GM12874 (cell line): ENCODE data around the gene SLC22A12.

Source experiments
- TF ChIP-seq, protein P1 (sequence below): IDR thresholded peaks from 2 replicates; pipeline ENCODE4 v1.5.1; 2011; ENCODE audit warnings: low read depth, mild to moderate bottlenecking, control low read depth, low read length, moderate library complexity; ENCODE audit not compliant: insufficient read depth

SLC22A12 gene

GRCh38 chr11:64643256-64643881 is 52.3 kb downstream of the SLC22A12 start:
- TF ChIP-seq, protein P1, sequence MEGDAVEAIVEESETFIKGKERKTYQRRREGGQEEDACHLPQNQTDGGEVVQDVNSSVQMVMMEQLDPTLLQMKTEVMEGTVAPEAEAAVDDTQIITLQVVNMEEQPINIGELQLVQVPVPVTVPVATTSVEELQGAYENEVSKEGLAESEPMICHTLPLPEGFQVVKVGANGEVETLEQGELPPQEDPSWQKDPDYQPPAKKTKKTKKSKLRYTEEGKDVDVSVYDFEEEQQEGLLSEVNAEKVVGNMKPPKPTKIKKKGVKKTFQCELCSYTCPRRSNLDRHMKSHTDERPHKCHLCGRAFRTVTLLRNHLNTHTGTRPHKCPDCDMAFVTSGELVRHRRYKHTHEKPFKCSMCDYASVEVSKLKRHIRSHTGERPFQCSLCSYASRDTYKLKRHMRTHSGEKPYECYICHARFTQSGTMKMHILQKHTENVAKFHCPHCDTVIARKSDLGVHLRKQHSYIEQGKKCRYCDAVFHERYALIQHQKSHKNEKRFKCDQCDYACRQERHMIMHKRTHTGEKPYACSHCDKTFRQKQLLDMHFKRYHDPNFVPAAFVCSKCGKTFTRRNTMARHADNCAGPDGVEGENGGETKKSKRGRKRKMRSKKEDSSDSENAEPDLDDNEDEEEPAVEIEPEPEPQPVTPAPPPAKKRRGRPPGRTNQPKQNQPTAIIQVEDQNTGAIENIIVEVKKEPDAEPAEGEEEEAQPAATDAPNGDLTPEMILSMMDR: no peak

DNA sequence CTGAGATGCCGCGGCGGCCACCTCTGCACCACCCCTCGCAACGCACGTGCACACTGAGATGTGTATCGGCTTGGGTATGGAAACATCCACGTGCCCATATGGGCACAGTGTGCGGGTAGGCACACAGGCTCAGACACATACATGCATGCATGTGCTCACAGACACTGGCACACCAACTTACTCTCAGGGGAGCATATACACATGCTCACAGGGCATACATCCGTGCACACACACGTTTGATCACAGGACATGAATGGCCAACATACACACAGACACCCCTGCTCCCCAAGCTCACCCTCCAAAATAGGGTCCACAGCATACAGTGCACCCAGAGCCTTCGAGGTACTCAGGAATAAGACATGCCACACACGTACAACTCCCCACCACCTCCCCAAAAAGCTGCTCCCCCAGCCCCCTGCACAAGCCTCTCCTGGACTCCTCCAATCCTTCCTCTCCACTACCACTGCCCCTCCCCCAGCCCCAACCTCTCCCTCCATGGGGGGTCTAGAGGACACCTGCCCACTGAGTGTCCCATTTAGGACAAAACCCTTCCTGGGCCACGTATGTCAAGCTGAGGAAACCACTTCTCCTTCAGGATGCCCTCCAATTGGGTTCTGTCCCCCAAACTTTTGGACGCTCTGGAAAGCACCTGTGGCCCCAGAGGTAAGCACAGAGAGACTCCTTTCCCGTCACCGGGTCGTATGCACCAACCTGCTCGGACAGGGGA is 53.1 kb downstream of the SLC22A12 start:
- TF ChIP-seq, protein P1: no peak

DNA sequence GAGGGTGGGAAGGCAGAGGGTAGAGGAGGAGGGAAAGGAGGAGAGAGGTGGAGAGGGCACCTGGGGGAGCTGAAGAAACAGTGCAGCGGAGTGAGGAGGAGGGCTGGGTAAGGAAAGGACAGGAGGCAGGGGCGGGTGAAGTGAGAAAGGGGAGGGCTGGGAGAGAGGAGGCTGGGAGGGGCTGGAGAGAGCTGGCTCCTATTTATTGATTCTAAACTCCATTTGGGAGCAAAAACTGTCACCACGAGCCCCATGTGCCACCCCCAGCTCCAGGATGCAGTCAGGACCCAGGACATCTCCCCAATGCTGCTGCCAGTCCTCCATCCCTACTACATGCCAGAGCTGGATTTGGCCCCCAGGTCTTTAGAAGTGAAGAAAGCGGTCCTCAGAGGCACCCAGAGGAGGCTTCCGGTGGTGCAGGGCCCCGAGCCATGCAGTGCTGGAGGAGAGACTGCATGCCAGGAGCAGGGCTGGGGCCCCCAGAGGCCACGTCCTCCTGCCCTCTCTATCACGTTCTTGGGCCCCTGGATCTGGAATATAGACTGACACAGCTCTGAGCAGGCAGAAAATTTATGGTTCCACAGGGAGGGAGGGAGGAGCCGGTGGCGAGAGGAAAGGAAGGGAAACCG is 53.7 kb downstream of the SLC22A12 start:
- TF ChIP-seq, protein P1: peak; percentile 24; the same call in 1 of the 2 replicates

DNA sequence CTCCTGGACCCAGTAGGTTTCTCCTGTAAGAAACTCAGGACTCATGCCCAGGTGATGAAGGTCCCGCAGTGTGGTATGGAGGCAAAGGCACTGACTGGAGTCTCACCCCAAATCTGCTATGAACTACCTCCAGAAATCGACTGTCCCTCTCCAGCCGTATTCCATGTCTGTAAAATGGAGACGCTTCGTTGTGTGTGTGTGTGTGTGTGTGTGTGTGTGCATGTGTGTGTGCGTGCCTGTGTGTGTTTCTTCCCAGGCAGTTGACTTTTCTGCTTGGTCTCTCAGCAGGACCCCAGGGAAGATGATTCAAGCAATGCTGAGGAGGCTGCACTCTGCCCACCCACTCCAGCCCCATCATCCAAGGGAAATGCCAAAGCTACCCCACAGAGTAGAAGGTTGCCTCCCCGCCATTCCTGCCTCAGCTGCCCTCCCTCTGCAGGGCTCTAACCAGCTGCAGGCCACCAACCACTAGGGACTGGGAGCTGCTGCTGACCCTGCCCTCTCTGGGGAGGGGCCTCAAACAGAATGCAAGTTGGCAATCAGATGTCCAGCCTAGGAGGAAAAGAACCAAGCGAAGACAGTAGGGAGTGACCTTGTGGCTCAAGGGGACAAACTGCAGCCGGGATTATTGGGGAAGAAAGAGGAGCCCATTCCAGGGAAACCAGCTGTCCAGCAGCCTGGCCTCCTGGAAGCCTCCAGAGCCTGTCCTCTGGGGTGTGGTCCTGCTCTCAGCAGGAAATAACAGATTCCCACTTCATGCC is 56.2 kb downstream of the SLC22A12 start:
- TF ChIP-seq, protein P1: no peak

DNA sequence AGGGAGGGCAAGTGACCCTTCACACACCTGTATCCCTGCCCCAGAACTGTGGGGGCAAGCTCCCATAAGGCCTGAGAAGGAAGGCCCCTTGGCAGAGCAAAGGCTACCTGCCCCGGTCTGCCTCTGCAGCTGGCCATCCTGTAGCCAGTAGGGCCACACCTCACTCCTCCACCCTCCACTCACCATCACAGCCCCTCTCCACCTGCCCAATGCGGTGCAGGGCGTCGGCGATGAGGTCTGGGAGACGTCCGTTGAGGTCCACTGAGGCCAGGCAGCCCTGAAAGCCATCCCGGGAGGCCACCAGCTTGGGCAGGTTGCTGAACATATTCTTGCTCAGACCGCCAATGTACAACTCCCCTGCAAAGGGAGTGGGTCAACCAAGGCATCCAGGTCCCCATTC is 57.5 kb downstream of the SLC22A12 start:
- TF ChIP-seq, protein P1: no peak

- TF ChIP-seq, protein P1: peak; percentile 47; the same call in 1 of the 2 replicates
Observed at GRCh38 chr11:64649291-64649697, 58.3 kb downstream of the SLC22A12 start.

DNA sequence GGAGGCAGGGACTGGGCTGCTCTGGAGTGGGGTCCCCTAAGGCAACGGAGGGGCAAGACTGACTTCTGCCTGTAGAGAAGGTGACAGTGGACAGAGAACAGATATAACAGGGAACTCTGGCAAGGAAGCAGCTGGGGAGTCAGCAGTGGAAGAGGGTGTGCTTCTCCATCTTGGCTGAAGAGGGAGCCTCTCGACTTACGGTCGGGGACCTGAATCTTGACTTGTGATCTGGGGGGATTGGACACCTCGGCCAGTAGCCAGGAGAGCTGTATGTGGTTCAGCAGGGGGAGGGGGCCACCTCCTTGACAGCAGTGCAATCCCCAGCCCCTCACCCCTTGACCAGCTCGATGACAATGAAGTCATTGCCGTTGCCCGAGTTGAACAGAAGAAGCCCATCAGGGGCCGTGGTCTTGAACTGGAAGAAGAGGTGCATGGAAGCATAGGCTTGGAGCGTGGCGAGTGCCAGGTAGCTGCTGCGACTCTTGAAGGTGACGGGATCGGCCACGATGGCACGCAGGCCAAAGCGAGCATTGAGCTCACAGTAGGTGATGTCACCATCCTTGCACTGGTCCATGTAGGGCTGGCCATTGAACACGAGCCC is 60.0 kb downstream of the SLC22A12 start:
- TF ChIP-seq, protein P1: peak; percentile 78
